Cardiac septum (tissue), 1 donor: ENCODE data around the gene SEMA4A. TPM values are rescaled to one million over a fixed set of nuclear protein-coding genes. Genes with fewer than 3 reads are reported as not detected.
A peak's percentile ranks its signal among the peaks of the same experiment; 100 is the strongest.
"Not testable (repeated sequence)": the region's sequence is repeated elsewhere in the genome, so short reads cannot be mapped to it uniquely, and the experiment has no call there.

Experiments used
- DNase-seq: peaks from one replicate; pipeline ENCODE4 v3.0.0-alpha.2; 2020; ENCODE audit warnings: low spot score
- intact Hi-C: fragments of 100-400 bp; cut with DNase I; formaldehyde crosslinking; loops from one replicate; pipeline ENCODE4 v1.14.0; 2022
- total RNA-seq: library from RNA; stranded (reverse); fragmentation: NEBNext Ultra II Directional; extraction: Animal tissue kit (Norgen Biotek cat#: 25700); gene quantifications from one replicate; pipeline ENCODE4 v1.2.1, GENCODE V29; 2021
- donor health status: DM: no; HTN: no; CAD: no.

SEMA4A gene
- total RNA-seq, 1 donor from 2014 or later: 2.7 TPM

- intact Hi-C loops: loop anchor here (1.0 kb wide), 1 partner anchor 18 kb away; the partner anchor contains the start of gene SLC25A44
- DNase-seq: no peak
These were observed 58.7 kb downstream of the SEMA4A start for GRCh38 chr1:156212130-156212529.

GRCh38 chr1:156212833-156213643 lies 59.7 kb downstream of the SEMA4A start, which contains the start of gene PMF1:
TSS of gene PMF1 (plus strand) at chr1:156213007. CDS start at chr1:156213016, 9 bp downstream.
- peak; percentile 98 for DNase-seq
- intact Hi-C loops: loop anchor here (1.0 kb wide), 1 partner anchor 19 kb away; the partner anchor contains the start of gene SLC25A44

- no peak for DNase-seq
- intact Hi-C loops: no loop called here
These were observed 60.2 kb downstream of the SEMA4A start for GRCh38 chr1:156213644-156213966.

- intact Hi-C loops: no loop called here
- DNase-seq: no peak
These were observed 60.8 kb downstream of the SEMA4A start for GRCh38 chr1:156214024-156214748.

- intact Hi-C loops, DNase-seq: not testable (repeated sequence)
These were observed 63.1 kb downstream of the SEMA4A start for GRCh38 chr1:156216361-156217086.

- intact Hi-C loops: no loop called here
- no peak for DNase-seq
These were observed 64.5 kb downstream of the SEMA4A start for GRCh38 chr1:156217871-156218270.

- intact Hi-C loops: no loop called here
These were observed 66.8 kb downstream of the SEMA4A start for GRCh38 chr1:156220226-156220625.

GRCh38 chr1:156221986-156222692 lies 68.8 kb downstream of the SEMA4A start:
- intact Hi-C loops: no loop called here
- DNase-seq: no peak

More at GRCh38 chr1:156220226-156220625, 66.8 kb downstream of the SEMA4A start:
- no peak for DNase-seq

GRCh38 chr1:156225677-156226014 lies 72.3 kb downstream of the SEMA4A start:
- DNase-seq: no peak
- intact Hi-C loops: loop anchor here (1.0 to 2.0 kb wide), 3 partner anchors 79 to 135 kb away; no protein-coding TSS in a partner anchor

GRCh38 chr1:156226116-156226538 lies 72.7 kb downstream of the SEMA4A start:
- no peak for DNase-seq
- intact Hi-C loops: no loop called here

GRCh38 chr1:156226782-156227181 lies 73.4 kb downstream of the SEMA4A start:
- intact Hi-C loops: no loop called here
- no peak for DNase-seq

Other genes with a start within 250 kb of the SEMA4A start
- gene RIT1, start 242.2 kb upstream of the SEMA4A start, total RNA-seq: 26.2 TPM
- 26.8 TPM for gene KHDC4, start 219.2 kb upstream of the SEMA4A start, total RNA-seq
- not detected for gene RXFP4, start 211.9 kb upstream of the SEMA4A start, total RNA-seq
- gene ARHGEF2, start 175.0 kb upstream of the SEMA4A start, total RNA-seq: 95.9 TPM
- 81.2 TPM for gene SSR2, start 132.6 kb upstream of the SEMA4A start, total RNA-seq
- gene UBQLN4, start 99.8 kb upstream of the SEMA4A start, total RNA-seq: 26.3 TPM
- 49.8 TPM for gene LAMTOR2, start 98.8 kb upstream of the SEMA4A start, total RNA-seq
- gene RAB25, start 92.4 kb upstream of the SEMA4A start, total RNA-seq: not detected
- gene MEX3A, start 71.1 kb upstream of the SEMA4A start, total RNA-seq: 0.24 TPM
- 298 TPM for gene LMNA, start 38.9 kb upstream of the SEMA4A start, total RNA-seq
- 15.4 TPM for gene SLC25A44, start 40.5 kb downstream of the SEMA4A start, total RNA-seq
- 54.3 TPM for gene PMF1, start 59.4 kb downstream of the SEMA4A start, total RNA-seq
- gene BGLAP, start 88.6 kb downstream of the SEMA4A start, total RNA-seq: 0.78 TPM
- gene PAQR6, start 94.5 kb downstream of the SEMA4A start, total RNA-seq: 2.6 TPM
- 112 TPM for gene SMG5, start 129.2 kb downstream of the SEMA4A start, total RNA-seq
- gene TMEM79, start 130.7 kb downstream of the SEMA4A start, total RNA-seq: 2.2 TPM
- 15.2 TPM for gene GLMP, start 142.1 kb downstream of the SEMA4A start, total RNA-seq
- not detected for gene VHLL, start 145.7 kb downstream of the SEMA4A start, total RNA-seq
- 127 TPM for gene CCT3, start 184.7 kb downstream of the SEMA4A start, total RNA-seq
- gene TSACC, start 184.9 kb downstream of the SEMA4A start, total RNA-seq: not detected
- gene RHBG, start 215.6 kb downstream of the SEMA4A start, total RNA-seq: not detected